K562 (cell line): ENCODE measurements around the gene MEGF11.

Experiments used
- CREB1 ChIP-seq, 2 experiments: sonication (generic) in 1 of 2; formaldehyde crosslinking in 1 of 2; IDR thresholded peaks; 2 replicates each; pipeline versions ENCODE4 v1.6.1 to v1.8.0; 2012 to 2022; ENCODE audit warnings: inconsistent platforms in 1 of 2, mild to moderate bottlenecking in 1 of 2, missing genetic modification reagents in 1 of 2, moderate library complexity in 1 of 2
- ETV5 ChIP-seq: sonication (generic); formaldehyde crosslinking; IDR thresholded peaks from 2 replicates; pipeline ENCODE4 v1.4.0; 2020; ENCODE audit warnings: low read depth, mild to moderate bottlenecking, missing genetic modification reagents
- FUS ChIP-seq: fragments of 200-400 bp; formaldehyde crosslinking; optimal IDR thresholded peaks from 2 replicates; pipeline ENCODE3; 2017; ENCODE audit warnings: low read depth, low read length
- JUNB ChIP-seq: fragments of 450-650 bp; formaldehyde crosslinking; conservative IDR thresholded peaks from 2 replicates; pipeline ENCODE4 v1.4.0; 2020; ENCODE audit warnings: mild to moderate bottlenecking
- L3MBTL2 ChIP-seq: fragments of 450-650 bp; IDR thresholded peaks from 2 replicates; pipeline ENCODE4 v1.6.1; 2016; ENCODE audit warnings: mild to moderate bottlenecking, moderate library complexity
- NR1H2 ChIP-seq: sonication (generic); formaldehyde crosslinking; IDR thresholded peaks from 2 replicates; pipeline ENCODE4 v1.4.0; 2020; ENCODE audit warnings: mild to moderate bottlenecking, missing genetic modification reagents
- SETDB1 ChIP-seq: IDR thresholded peaks from one replicate; pipeline ENCODE4 v1.6.1; 2012; ENCODE audit warnings: low read length, control low read depth, inconsistent platforms
- ZNF133 ChIP-seq: fragments of 250-450 bp; sonication (Bioruptor Pico); IDR thresholded peaks from 2 replicates; pipeline ENCODE4 v1.4.0; 2020; ENCODE audit warnings: mild to moderate bottlenecking
- ZNF76 ChIP-seq: fragments of 250-450 bp; sonication (Bioruptor Pico); IDR thresholded peaks from 2 replicates; pipeline ENCODE4 v1.4.0; 2020; ENCODE audit warnings: mild to moderate bottlenecking, moderate library complexity, borderline replicate concordance

DNA sequence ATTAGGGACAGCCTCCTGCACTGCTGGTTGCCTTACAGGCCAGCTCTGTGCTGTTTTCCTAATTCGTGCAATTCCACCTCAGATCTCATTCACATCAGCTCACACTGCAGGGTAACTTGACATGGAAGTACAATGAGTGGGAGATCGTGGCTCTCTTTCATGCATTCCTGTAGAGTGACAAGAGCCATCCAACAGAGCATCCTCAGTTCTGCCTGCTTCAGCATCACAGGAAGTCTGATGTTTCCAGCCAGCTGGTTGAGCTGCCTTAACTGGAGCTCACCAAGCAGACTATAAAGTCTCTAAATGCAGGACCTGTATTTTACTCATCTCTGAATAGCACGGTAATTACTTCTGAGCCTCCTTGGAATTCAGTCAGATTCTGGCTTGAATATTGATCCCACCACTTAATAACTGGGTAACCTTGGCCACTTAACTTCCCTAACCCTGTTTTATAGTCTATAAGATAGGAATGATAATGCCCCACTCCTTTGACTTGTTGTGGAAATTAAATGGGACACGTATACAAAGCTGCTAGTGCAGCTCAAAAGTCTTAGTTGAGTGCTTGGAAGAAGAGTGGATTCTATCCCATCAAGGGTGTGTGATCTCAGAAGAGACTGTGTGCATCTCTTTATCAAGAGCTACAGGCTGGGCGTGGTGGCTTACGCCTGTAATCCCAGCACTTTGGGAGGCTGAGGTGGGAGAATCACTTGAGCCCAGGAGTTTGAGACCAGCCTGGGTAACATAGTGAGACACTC, 38.4 kb upstream of the MEGF11 start:
- TF ChIP-seq ZNF76 (CRISPR knock-in tag) (no peak), CREB1 (IDR thresholded peaks at IDR 0.05) (no peak), CREB1 (CRISPR knock-in tag; IDR thresholded peaks at IDR 0.05) (no peak), NR1H2 (CRISPR knock-in tag) (no peak), SETDB1 (no peak), ZNF133 (CRISPR knock-in tag) (no peak), L3MBTL2 (no peak), ETV5 (CRISPR knock-in tag) (no peak), JUNB (CRISPR knock-in tag) (no peak), FUS (no peak)
